ENCODE measurements around the gene MIPOL1.
A peak's percentile ranks its signal among the peaks of the same experiment; 100 is the strongest.

Gene MIPOL1

DNA sequence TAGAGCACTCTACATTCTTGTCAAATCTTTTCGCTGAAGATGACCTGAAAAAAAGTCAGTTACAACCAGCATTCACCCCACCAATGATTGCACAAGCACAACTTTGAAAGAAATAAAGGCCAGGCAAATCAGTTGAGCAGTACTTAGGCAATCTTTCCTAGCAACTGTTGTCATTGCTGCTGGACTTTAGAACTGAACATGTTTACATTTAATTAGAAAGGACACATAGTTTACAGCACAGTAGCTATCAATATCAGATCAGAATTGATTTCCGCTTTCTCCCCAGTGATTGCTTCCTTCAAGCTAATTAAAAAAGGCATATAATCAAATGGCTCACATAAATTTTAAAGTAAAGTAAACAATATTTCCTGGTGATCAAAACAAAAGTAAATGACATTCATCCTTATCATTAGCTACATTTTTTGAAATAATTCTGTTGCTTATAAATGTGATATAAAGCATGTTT is 268.9 kb downstream of the MIPOL1 start:
- DNase-seq: no peak

- no peak for DNase-seq
Measured at GRCh38 chr14:37469650-37470049, 271.9 kb downstream of the MIPOL1 start.

DNA sequence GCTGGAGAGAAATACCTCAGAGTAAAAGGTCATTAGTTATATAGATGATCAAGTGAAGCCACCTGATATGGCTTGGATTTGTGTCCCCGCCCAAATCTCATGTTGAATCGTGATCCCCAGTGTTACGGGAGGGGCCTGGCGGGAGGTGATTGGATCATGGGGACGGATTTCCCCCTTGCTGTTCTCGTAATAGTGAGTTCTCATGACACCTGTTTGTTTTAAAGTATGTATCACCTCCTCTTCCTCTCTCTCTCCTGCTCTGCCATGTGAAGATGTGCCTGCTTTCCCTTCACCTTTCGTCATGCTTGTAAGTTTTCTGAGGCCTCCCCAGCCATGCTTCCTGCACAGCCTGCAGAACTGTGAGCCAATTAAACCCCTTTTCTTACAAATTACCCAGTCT is 272.5 kb downstream of the MIPOL1 start:
- DNase-seq: no peak

DNA sequence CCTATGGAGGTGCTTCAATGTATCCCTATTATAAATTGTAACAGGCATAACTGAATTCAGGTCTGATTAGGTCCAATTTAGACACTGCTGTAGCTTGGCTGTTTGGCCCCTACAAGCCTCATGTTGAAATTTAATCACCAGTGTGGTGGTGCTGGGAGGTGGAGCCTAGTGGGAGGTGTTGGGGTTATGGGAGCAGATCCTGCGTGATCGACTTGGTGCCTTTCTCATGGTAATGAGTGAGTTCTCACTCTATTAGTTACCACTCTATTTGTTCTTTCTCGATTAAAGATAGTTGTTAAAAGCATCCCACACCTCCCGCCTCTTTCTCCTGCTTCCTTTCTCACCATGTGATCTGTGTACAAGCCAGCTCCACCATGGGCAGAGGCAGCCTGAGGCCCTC is 275.2 kb downstream of the MIPOL1 start:
- no peak for DNase-seq

GRCh38 chr14:37474191-37474590 is 276.5 kb downstream of the MIPOL1 start:
- no peak for DNase-seq

GRCh38 chr14:37480446-37481290 is 282.9 kb downstream of the MIPOL1 start:
- DNase-seq: no peak

DNA sequence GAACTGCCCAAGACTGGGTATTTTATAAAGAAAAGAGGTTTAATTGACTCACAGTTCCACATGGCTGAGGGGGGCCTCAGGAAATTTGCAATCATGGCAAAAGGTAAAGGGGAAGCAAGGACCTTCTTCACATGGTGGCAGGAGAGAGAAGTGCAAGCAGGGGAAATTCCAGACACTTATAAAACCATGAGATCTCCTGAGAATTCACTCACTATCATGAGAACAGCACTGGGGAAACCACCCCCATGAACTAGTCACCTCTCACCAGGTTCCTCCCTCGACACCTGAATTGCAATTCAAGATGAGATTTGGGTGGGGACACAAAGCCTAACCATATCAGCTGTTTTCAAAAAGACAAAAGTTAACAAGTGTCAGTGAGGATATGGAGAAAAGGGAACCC is 284.7 kb downstream of the MIPOL1 start:
- no peak for DNase-seq

DNA sequence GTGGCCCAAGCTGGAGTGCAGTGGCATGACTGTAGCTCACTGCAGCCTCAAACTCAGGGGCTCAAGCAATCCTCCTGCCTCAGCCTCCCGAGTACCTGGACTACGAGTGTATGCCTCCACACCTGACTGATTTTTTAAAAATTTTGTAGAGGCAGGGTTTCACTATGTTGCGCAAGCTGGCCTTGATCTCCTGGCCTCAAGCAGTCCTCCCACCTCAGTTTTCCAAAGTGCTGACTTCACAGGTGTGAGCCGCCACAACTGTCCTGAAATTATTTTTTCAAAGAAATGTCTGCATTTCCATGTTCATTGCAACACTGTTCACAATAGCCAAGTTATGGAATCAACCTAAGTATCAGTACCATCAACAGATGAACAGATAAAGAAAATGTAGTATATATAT is 285.9 kb downstream of the MIPOL1 start:
- no peak for DNase-seq

- DNase-seq: no peak
Measured at GRCh38 chr14:37490607-37491006, 292.9 kb downstream of the MIPOL1 start.

- DNase-seq: no peak
Measured at GRCh38 chr14:37491076-37491475, 293.3 kb downstream of the MIPOL1 start.

GRCh38 chr14:37493606-37494005 is 295.9 kb downstream of the MIPOL1 start:
- DNase-seq: no peak

GRCh38 chr14:37497422-37497821 is 299.7 kb downstream of the MIPOL1 start:
- DNase-seq: no peak

- DNase-seq: no peak
Measured at GRCh38 chr14:37501877-37502276, 304.1 kb downstream of the MIPOL1 start.

DNA sequence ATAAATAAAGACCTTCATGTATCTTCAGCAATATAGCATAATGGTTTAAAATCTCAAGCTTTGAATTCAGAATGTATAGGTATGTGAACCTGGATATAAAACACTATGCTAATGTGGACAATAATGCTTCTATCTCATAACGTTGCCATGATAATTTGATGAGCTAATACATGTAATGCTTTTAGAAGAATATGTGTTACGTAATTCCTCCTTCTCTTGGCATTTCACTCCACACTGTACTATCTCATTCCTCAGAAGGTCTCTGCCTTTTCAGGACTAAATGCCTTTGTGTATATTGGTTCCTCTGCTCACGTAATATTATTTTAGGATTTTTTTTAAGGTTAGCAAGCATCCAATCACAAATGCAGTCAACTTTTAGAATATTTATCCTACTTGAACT is 310.8 kb downstream of the MIPOL1 start:
- no peak for DNase-seq

DNA sequence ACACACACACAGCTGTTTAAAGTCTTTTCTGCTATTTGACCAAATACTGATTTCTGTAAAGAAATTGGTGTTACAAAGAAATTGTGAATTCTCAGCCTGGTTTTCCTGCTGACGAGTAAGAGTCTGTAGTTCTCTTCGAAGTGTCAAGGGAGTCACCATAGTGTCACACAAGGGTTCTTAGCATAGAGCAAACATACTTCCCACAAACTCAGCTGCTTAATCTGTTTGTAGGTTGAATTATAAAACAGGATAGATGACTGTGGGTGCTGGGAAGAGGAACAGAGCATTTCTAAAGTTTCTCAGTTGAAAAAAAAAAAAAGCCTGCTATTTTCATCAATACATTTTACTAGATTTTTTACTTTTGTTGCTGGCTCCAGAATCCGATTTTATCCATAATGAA is 314.4 kb downstream of the MIPOL1 start:
- no peak for DNase-seq

GRCh38 chr14:37515771-37516170 is 318.0 kb downstream of the MIPOL1 start:
- DNase-seq: no peak

DNA sequence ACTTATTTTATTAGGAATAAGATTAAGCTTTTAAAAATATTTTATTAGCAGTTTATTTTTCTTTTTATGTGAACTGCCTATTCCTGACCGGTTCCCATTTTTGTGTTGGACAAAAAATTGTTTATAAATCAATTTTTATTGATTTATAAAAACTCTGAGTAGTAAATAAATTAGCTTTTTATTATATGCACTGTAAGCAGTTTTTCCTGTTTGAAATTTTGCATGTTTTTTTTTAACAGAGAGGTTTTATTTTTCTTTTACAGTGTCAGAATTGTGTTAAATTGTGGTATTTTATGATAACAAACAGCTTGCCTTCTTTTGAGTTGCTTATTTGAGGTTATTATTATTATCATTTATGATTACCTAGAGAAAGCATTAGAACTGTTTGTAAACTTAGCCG is 329.3 kb downstream of the MIPOL1 start:
- DNase-seq: no peak

DNA sequence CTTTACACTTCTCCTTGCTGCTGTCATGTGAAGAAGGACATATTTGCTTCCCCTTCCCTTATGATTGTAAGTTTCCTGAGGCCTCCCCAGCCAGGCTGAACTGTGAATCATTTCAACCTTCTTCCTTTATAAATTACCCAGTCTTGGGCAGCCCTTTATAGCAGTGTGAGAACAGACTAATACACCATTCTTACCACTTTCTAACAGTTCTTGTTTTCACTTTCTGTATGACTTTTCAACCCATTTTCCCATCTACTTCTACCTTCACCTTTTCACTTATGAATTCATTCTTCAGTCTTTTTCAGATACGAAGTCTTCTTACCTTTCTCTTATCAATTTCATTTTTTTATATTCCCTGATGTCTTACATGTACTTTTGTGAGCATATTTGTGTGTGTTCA is 342.3 kb downstream of the MIPOL1 start:
- DNase-seq: no peak

- no peak for DNase-seq
Measured at GRCh38 chr14:37544407-37544806, 346.7 kb downstream of the MIPOL1 start.

- DNase-seq: no peak
Measured at GRCh38 chr14:37545174-37545573, 347.4 kb downstream of the MIPOL1 start.

DNA sequence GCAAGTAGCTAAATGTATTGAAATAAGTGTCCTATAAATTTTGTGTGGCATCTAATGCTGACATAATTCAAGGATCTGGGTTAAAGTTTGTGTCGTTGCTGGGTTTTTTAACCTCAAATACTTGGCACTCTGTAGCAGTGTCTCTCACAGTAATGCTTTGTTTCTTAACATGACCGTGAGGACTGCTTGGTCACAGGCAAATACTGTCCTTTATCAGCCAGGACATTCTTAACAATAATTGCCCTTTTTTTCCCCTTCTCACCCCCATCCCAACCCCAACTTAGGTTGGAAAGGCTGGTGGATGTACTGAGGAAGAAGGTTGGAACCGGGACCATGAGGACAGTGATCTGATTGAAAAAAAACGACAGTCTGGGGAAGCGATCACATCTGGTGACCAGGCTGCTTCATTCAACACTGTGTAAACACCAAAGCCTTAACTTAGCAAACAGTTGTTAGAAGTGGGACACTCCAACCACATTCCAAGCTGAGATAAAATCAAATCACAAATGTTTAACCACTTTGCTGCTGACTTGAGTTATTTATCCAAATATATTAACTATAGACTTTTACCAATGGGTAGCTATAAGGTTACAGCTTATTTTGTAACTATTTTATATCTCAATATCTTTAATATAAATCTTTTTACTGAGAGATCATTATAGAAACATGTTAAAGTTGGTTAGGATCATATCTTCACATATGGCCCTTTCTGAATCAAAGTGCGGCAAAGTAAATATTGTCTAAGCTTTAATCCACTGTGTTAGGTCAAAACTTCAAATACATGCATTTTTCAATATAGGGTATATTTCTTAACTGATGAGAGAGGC is 349.1 kb downstream of the MIPOL1 start:
- peak; percentile 92 for DNase-seq

DNA sequence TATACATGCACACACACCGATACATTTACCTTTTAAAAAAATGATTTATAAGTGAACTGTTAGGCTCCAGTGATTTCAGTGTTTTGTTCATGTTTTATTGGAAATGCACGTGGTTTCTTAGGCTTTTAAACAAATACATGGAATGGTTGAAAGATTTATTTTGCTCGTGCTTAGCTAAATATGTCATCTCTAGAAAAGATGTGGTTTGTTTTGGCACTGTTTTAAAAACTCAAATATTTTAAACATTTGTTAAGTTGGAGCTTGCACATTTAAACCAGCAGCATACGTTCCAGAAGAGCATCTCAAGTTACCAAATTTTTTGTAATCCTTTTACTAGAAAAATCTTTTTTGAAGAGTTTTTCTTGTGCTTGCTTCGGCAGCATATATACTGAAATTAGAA is 352.8 kb downstream of the MIPOL1 start:
- peak; percentile 38 for DNase-seq

DNA sequence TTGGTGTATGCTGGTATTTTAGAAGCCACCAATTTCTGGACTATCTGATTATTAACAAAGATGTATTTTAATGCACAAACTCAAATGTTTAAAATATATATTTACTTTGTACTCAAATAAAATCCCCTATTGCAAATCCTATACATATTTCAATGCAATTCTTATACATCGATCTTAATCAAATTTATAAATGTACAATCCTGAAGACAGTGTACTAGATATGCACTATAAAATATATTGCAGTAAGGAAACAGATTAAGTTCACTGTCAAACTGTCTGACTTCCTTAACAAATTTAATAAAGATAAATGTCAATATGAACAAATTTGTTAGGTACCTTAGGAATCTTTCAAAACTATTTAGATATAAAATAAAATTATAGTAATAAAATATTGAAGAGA is 353.4 kb downstream of the MIPOL1 start:
- DNase-seq: no peak

GRCh38 chr14:37553935-37554550 is 356.3 kb downstream of the MIPOL1 start:
- no peak for DNase-seq
